ENCODE measurements around the gene COX10.

COX10 gene

GRCh38 chr17:14061666-14062560, 7.4 kb upstream of the COX10 start:
- TF ChIP-seq CTCF (IDR thresholded peaks at IDR 0.05): no peak

GRCh38 chr17:14067347-14067746, 2.0 kb upstream of the COX10 start:
- no peak for TF ChIP-seq CTCF (IDR thresholded peaks at IDR 0.05)

GRCh38 chr17:14068542-14069250, 608 bp upstream of the COX10 start:
- no peak for TF ChIP-seq CTCF (IDR thresholded peaks at IDR 0.05)

GRCh38 chr17:14070344-14070984, 1.2 kb downstream of the COX10 start:
- no peak for TF ChIP-seq CTCF (IDR thresholded peaks at IDR 0.05)

GRCh38 chr17:14072881-14073280, 3.6 kb downstream of the COX10 start:
- TF ChIP-seq CTCF (IDR thresholded peaks at IDR 0.05): no peak

GRCh38 chr17:14078027-14078426, 8.7 kb downstream of the COX10 start:
- no peak for TF ChIP-seq CTCF (IDR thresholded peaks at IDR 0.05)

- no peak for TF ChIP-seq CTCF (IDR thresholded peaks at IDR 0.05)
These were observed 11.5 kb downstream of the COX10 start for GRCh38 chr17:14080847-14081251.
